DND-41 (cell line): ENCODE measurements around the gene BRD1.

Source experiments
- CTCF ChIP-seq: IDR thresholded peaks from 2 replicates; pipeline ENCODE4 v1.5.1; 2012; ENCODE audit warnings: borderline replicate concordance, low read length, moderate library complexity, mild to moderate bottlenecking; ENCODE audit not compliant: poor library complexity, severe bottlenecking; ENCODE audit errors: extremely low read depth
- EZH2 ChIP-seq: IDR thresholded peaks from 3 replicates; pipeline ENCODE4 v1.6.1; 2012; ENCODE audit warnings: borderline replicate concordance, low read depth, mild to moderate bottlenecking, moderate library complexity, low read length, inconsistent platforms; ENCODE audit not compliant: severe bottlenecking

GRCh38 chr22:49866646-49867045 lies 39.0 kb upstream of the BRD1 start:
- TF ChIP-seq CTCF (no peak), EZH2 (no peak)
